ENCODE results near the gene SCRN3.
"Not testable (repeated sequence)": the region's sequence is repeated elsewhere in the genome, so short reads cannot be mapped to it uniquely, and the experiment has no call there.

The SCRN3 gene

DNA sequence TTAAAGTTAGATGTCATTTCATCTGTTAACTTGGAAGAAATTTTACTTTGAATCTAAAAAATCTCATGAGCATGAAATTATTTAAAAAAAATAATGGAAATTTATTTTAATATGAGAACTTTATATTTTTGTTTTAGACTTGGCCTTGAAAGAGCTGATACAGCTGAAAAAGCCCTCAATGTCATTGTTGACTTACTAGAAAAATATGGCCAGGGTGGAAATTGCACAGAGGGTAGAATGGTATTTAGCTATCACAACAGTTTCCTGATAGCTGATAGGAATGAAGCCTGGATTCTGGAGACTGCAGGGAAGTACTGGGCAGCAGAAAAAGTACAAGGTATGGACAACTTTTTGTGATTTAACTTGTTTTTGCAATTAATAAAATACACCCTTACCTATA lies 5.3 kb downstream of the SCRN3 start:
- DNase-seq (ENCODE audit: low spot score): no peak
- TF ChIP-seq, protein P1, sequence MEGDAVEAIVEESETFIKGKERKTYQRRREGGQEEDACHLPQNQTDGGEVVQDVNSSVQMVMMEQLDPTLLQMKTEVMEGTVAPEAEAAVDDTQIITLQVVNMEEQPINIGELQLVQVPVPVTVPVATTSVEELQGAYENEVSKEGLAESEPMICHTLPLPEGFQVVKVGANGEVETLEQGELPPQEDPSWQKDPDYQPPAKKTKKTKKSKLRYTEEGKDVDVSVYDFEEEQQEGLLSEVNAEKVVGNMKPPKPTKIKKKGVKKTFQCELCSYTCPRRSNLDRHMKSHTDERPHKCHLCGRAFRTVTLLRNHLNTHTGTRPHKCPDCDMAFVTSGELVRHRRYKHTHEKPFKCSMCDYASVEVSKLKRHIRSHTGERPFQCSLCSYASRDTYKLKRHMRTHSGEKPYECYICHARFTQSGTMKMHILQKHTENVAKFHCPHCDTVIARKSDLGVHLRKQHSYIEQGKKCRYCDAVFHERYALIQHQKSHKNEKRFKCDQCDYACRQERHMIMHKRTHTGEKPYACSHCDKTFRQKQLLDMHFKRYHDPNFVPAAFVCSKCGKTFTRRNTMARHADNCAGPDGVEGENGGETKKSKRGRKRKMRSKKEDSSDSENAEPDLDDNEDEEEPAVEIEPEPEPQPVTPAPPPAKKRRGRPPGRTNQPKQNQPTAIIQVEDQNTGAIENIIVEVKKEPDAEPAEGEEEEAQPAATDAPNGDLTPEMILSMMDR (IDR thresholded peaks at IDR 0.05; ENCODE audit: extremely low read depth, insufficient read depth, missing control alignments): no peak
- in situ Hi-C loops (cut with MboI; ENCODE audit: low pct_unique_long_range_greater_than_20kb, low sequenced_read_pairs, unreplicated experiment): no loop called here

DNA sequence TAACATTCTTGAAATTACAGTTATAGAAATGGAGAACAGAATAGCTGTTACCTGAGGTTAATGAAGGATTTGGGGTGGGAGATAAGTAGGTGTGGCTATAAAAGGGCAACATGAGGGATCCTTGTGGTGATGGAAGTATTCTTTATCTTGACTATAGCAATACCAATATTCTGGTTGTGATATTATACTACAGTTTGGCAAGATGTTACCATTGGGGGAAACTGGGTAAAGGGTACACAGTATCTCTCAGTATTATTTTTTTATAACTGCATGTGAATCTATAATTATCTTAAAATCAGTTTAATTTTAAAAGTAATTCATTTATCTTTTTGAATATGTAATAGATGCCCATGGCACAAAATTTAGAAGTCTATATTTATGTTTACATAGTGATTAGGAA lies 8.1 kb downstream of the SCRN3 start:
- DNase-seq (ENCODE audit: low spot score): no peak
- TF ChIP-seq, protein P1 (IDR thresholded peaks at IDR 0.05; ENCODE audit: extremely low read depth, insufficient read depth, missing control alignments): no peak
- in situ Hi-C loops (cut with MboI; ENCODE audit: low pct_unique_long_range_greater_than_20kb, low sequenced_read_pairs, unreplicated experiment): no loop called here

DNA sequence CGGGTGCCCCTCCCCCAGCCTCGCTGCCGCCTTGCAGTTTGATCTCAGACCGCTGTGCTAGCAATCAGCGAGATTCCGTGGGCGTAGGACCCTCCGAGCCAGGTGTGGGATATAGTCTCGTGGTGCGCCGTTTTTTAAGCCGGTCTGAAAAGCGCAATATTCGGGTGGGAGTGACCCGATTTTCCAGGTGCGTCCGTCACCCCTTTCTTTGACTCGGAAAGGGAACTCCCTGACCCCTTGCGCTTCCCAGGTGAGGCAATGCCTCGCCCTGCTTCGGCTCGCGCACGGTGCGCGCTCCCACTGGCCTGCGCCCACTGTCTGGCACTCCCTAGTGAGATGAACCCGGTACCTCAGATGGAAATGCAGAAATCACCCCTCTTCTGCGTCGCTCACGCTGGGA lies 14.5 kb downstream of the SCRN3 start:
- DNase-seq (ENCODE audit: low spot score); in situ Hi-C loops (cut with MboI; ENCODE audit: low pct_unique_long_range_greater_than_20kb, low sequenced_read_pairs, unreplicated experiment): not testable (repeated sequence)

DNA sequence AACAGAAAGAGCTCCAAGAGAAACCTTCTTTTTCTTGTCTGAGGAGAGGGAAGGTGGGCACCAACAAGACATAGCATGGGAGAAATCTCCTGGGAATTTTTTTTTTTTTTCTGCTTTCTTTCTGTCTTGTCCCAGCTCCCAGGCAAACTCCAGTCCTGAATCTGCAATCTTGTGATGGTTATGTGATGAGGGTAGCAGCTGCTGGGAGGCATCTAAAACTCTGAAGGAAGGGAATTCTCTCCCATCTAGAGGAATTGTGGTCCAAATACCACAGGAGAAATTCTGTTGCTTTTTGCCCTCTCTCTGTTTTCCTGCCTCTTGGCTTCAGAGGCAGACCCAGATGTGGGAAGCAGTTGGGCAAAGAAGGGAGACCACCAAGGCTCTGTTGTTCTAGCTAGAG lies 16.7 kb downstream of the SCRN3 start:
- in situ Hi-C loops (cut with MboI; ENCODE audit: low pct_unique_long_range_greater_than_20kb, low sequenced_read_pairs, unreplicated experiment): no loop called here
- TF ChIP-seq, protein P1 (IDR thresholded peaks at IDR 0.05; ENCODE audit: extremely low read depth, insufficient read depth, missing control alignments): no peak
- DNase-seq (ENCODE audit: low spot score): no peak

DNA sequence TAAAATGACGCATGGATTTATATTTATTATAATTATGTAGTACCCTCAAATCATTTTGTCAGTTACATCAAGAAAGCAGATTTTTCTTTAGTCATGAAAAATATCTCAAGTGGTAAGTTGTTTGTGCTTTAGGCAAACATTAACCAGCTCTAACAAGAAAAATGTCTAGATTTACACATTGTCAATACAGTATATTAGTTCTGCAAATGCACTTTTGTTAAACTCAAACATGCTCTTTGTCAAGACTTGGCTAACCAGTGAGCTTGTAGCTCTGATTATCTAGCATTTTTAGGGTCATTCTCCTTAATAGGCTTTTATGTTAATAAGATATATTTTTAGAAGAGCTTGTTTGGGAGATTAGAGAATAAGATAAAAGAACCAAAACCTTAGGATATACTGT lies 32.7 kb downstream of the SCRN3 start:
- TF ChIP-seq, protein P1 (IDR thresholded peaks at IDR 0.05; ENCODE audit: extremely low read depth, insufficient read depth, missing control alignments): no peak
- DNase-seq (ENCODE audit: low spot score): no peak
- in situ Hi-C loops (cut with MboI; ENCODE audit: low pct_unique_long_range_greater_than_20kb, low sequenced_read_pairs, unreplicated experiment): no loop called here

DNA sequence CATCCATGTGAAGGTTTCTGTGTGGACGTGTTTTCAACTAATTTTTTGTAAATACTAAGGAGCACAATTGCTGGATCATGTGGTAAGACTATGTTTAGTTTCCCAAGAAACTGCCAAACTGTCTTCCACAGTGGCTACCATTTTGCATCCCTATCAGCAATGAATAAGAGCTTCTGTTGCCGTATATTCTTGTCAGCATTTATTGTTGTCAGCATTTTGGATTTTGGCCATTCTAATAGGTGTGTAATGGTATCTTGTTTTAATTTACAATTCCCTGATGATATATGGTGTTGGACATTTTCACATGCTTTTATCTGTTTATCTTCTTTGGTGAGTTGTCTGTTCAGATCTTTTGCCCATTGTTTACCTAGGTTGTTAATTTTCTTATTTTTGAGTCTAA lies 34.5 kb downstream of the SCRN3 start:
- TF ChIP-seq, protein P1 (IDR thresholded peaks at IDR 0.05; ENCODE audit: extremely low read depth, insufficient read depth, missing control alignments): no peak
- DNase-seq (ENCODE audit: low spot score): no peak
- in situ Hi-C loops (cut with MboI; ENCODE audit: low pct_unique_long_range_greater_than_20kb, low sequenced_read_pairs, unreplicated experiment): no loop called here

DNA sequence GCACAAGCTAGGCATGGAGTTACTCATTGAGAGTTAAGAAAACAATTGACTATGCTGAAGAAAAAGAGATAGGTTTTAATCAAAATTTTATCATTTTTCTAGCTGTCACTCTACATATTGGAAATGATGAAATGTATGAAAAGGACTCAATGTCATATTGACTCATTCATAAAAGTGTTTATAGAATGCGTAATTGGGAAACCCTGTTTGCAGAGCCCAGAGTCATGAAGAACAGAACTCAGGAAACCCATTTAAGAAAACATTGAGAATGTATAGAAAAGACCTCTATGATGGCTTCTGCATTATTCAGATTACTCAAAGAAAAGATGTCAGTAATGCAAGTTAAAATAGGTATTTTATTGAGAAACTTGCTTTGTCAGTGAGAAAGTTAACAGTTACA lies 36.4 kb downstream of the SCRN3 start:
- in situ Hi-C loops (cut with MboI; ENCODE audit: low pct_unique_long_range_greater_than_20kb, low sequenced_read_pairs, unreplicated experiment): no loop called here
- TF ChIP-seq, protein P1 (IDR thresholded peaks at IDR 0.05; ENCODE audit: extremely low read depth, insufficient read depth, missing control alignments): no peak

More for the DNA sequence above, 36.4 kb downstream of the SCRN3 start:
- DNase-seq (ENCODE audit: low spot score): no peak
